Mesenchymal stem cell (in vitro differentiated cells and primary cell): ENCODE measurements around the gene CARD19.

ENCODE experiments used
- DNase-seq: peaks from one replicate; pipeline ENCODE4 v3.0.0-alpha.2; 2013
- H2AFZ ChIP-seq: one replicate; pipeline ENCODE4 v1.6.1; 2013; ENCODE audit warnings: low read depth, mild to moderate bottlenecking, control low read depth, inconsistent platforms, low read length, moderate library complexity
- H2AK5ac ChIP-seq: 2 replicates; pipeline ENCODE4 v1.6.1; 2013; ENCODE audit warnings: low read length, moderate library complexity, mild to moderate bottlenecking, inconsistent platforms; ENCODE audit not compliant: severe bottlenecking
- H2BK120ac ChIP-seq: one replicate; pipeline ENCODE4 v1.6.1; 2013; ENCODE audit warnings: low read depth, mild to moderate bottlenecking, inconsistent platforms, low read length, moderate library complexity
- H2BK12ac ChIP-seq, 2 experiments: one replicate each; pipeline ENCODE4 v1.6.1; 2013; ENCODE audit warnings: inconsistent platforms in 2 of 2, low read length in 2 of 2, mild to moderate bottlenecking in 2 of 2, moderate library complexity in 2 of 2, control low read depth in 1 of 2
- H2BK15ac ChIP-seq: one replicate; pipeline ENCODE4 v1.6.1; 2013; ENCODE audit warnings: mild to moderate bottlenecking, low read depth, inconsistent platforms; ENCODE audit not compliant: poor library complexity, severe bottlenecking
- H2BK5ac ChIP-seq: 2 replicates; pipeline ENCODE4 v1.6.1; 2013; ENCODE audit warnings: low read depth, mild to moderate bottlenecking, low read length, control low read depth, inconsistent platforms; ENCODE audit not compliant: poor library complexity, severe bottlenecking
- H3K14ac ChIP-seq, 2 experiments: one replicate each; pipeline ENCODE4 v1.6.1; 2013; ENCODE audit warnings: inconsistent platforms in 2 of 2, low read length in 2 of 2, control low read depth in 1 of 2, mild to moderate bottlenecking in 1 of 2, moderate library complexity in 1 of 2
- H3K18ac ChIP-seq, 2 experiments: one replicate each; pipeline ENCODE4 v1.6.1; 2013; ENCODE audit warnings: inconsistent platforms in 2 of 2, low read length in 2 of 2, control low read depth in 1 of 2, low read depth in 1 of 2, mild to moderate bottlenecking in 1 of 2
- H3K23ac ChIP-seq, 2 experiments: one replicate each; pipeline ENCODE4 v1.6.1; 2013; ENCODE audit warnings: inconsistent platforms in 2 of 2, low read length in 2 of 2, mild to moderate bottlenecking in 2 of 2, moderate library complexity in 2 of 2, control low read depth in 1 of 2
- H3K27ac ChIP-seq: 2 replicates; pipeline ENCODE4 v1.5.1; 2013; ENCODE audit warnings: mild to moderate bottlenecking, moderate library complexity, low read length, control low read depth, inconsistent platforms; ENCODE audit not compliant: poor library complexity, severe bottlenecking
- H3K27me3 ChIP-seq, 2 experiments: 2 replicates each; pipeline versions ENCODE4 v1.6.1 to v1.7.0; 2013; ENCODE audit warnings: low read length in 2 of 2, mild to moderate bottlenecking in 2 of 2, moderate library complexity in 2 of 2, control low read depth in 1 of 2, inconsistent platforms in 1 of 2; ENCODE audit not compliant: control insufficient read depth in 1 of 2, insufficient read depth in 1 of 2
- H3K36me3 ChIP-seq, 2 experiments: 2 replicates each; pipeline versions ENCODE4 v1.6.1 to v1.7.0; 2013; ENCODE audit warnings: low read length in 2 of 2, control low read depth in 1 of 2, inconsistent platforms in 1 of 2, low read depth in 1 of 2, mild to moderate bottlenecking in 1 of 2; ENCODE audit not compliant: insufficient read depth in 2 of 2, control insufficient read depth in 1 of 2
- H3K4ac ChIP-seq, 2 experiments: one replicate each; pipeline ENCODE4 v1.6.1; 2013; ENCODE audit warnings: inconsistent platforms in 2 of 2, low read length in 2 of 2, mild to moderate bottlenecking in 2 of 2, moderate library complexity in 2 of 2, control low read depth in 1 of 2, low read depth in 1 of 2
- H3K4me1 ChIP-seq: 2 replicates; pipeline ENCODE4 v1.6.1; 2013; ENCODE audit warnings: low read depth, low read length, control low read depth; ENCODE audit not compliant: control insufficient read depth, insufficient read depth
- H3K4me2 ChIP-seq: 2 replicates; pipeline ENCODE4 v1.6.1; 2013; ENCODE audit warnings: low read length, mild to moderate bottlenecking, inconsistent platforms; ENCODE audit not compliant: poor library complexity, severe bottlenecking
- H3K4me3 ChIP-seq, 2 experiments: 2 replicates each; pipeline versions ENCODE4 v1.5.1 to v1.7.0; 2013; ENCODE audit warnings: low read length in 2 of 2, mild to moderate bottlenecking in 2 of 2, control low read depth in 1 of 2, low read depth in 1 of 2; ENCODE audit not compliant: insufficient read depth in 1 of 2
- H3K79me1 ChIP-seq: replicated peaks from 2 replicates; pipeline ENCODE4 v1.6.1; 2013; ENCODE audit warnings: mild to moderate bottlenecking, control low read depth, low read length, inconsistent platforms; ENCODE audit not compliant: poor library complexity, severe bottlenecking
- H3K9ac ChIP-seq: 2 replicates; pipeline ENCODE4 v1.7.0; 2013; ENCODE audit warnings: mild to moderate bottlenecking, low read length, moderate library complexity
- H3K9me3 ChIP-seq: 2 replicates; pipeline ENCODE4 v1.7.0; 2013; ENCODE audit warnings: mild to moderate bottlenecking, low read length; ENCODE audit not compliant: control insufficient read depth
- H4K8ac ChIP-seq: one replicate; pipeline ENCODE4 v1.6.1; 2013; ENCODE audit warnings: inconsistent platforms, mild to moderate bottlenecking, low read length, moderate library complexity
- H4K91ac ChIP-seq: one replicate; pipeline ENCODE4 v1.6.1; 2013; ENCODE audit warnings: mild to moderate bottlenecking, low read length, inconsistent platforms
- WGBS: methylation state at CpG from one replicate; pipeline ENCODE4 v1.1.7; 2013; ENCODE audit warnings: mixed read lengths; 5-methylcytosine and 5-hydroxymethylcytosine counted together

Gene CARD19

GRCh38 chr9:93132287-93132927 is 36.4 kb downstream of the CARD19 start:
- Histone ChIP-seq H3K27ac (peak overlapping the region; percentile 80), H4K8ac (peak overlapping the region; percentile 24), H2AK5ac (peak overlapping the region; percentile 13), H4K91ac (peak overlapping the region; percentile 53), H3K4me3 (peak overlapping the region in 1 of 2 experiments; percentile 84), H3K4ac (peak overlapping the region; percentile 52 to 76), H3K9me3 (no peaks in the 10 kb centered on the region), H3K23ac (no peak overlapping the region), H2BK12ac (peak overlapping the region; percentile 29 to 50), H3K36me3 (peaks cover 0 to 4% of the 10 kb centered on the region in 2 experiments), H3K14ac (peak overlapping the region in 1 of 2 experiments; percentile 30), H3K4me2 (peak overlapping the region; percentile 85), H3K18ac (peak overlapping the region; percentile 15 to 29), H3K9ac (peak overlapping the region; percentile 93), H3K79me1 (peaks cover 23% of the 10 kb centered on the region), H3K4me1 (peaks cover 65% of the 10 kb centered on the region), H2AFZ (no peak overlapping the region), H2BK120ac (peak overlapping the region; percentile 80), H3K27me3 (no peaks in the 10 kb centered on the region), H2BK15ac (no peak overlapping the region), H2BK5ac (no peak overlapping the region)
- WGBS: 71% methylated on average over 12 of the region's 12 CpGs
- peak; percentile 48 for DNase-seq

- Histone ChIP-seq H3K79me1 (peaks cover 21% of the 10 kb centered on the region), H2AFZ (no peak overlapping the region), H3K14ac (peak overlapping the region in 1 of 2 experiments; percentile 91), H3K4ac (peak overlapping the region; percentile 39 to 76), H2BK120ac (peak overlapping the region; percentile 56), H2BK12ac (peak overlapping the region; percentile 53 to 94), H3K9me3 (no peaks in the 10 kb centered on the region), H3K4me1 (peaks cover 58% of the 10 kb centered on the region), H3K4me2 (peak overlapping the region; percentile 85), H2BK15ac (no peak overlapping the region), H2BK5ac (peak overlapping the region; percentile 1), H3K27ac (peak overlapping the region; percentile 80), H3K9ac (peak overlapping the region; percentile 93), H3K18ac (peak overlapping the region; percentile 15 to 84), H4K91ac (peak overlapping the region; percentile 72), H4K8ac (peak overlapping the region; percentile 41), H3K36me3 (peaks cover 0 to 4% of the 10 kb centered on the region in 2 experiments), H3K4me3 (peak overlapping the region; percentile 68 to 84), H3K27me3 (no peaks in the 10 kb centered on the region), H2AK5ac (peak overlapping the region; percentile 13), H3K23ac (no peak overlapping the region)
- WGBS: 37% methylated on average over 20 of the region's 21 CpGs
- peak; percentile 96 for DNase-seq
These were observed 37.1 kb downstream of the CARD19 start for GRCh38 chr9:93132946-93133680.

GRCh38 chr9:93133681-93134014 is 37.6 kb downstream of the CARD19 start:
- peak overlapping the region; percentile 64 for H2BK15ac ChIP-seq
- H3K4me1 ChIP-seq: peaks cover 53% of the 10 kb centered on the region
- no peak for DNase-seq
- peak overlapping the region; percentile 80 for H3K27ac ChIP-seq
- H2AK5ac ChIP-seq: no peak overlapping the region
- H3K14ac ChIP-seq: peak overlapping the region in 1 of 2 experiments; percentile 84
- peaks cover 16% of the 10 kb centered on the region for H3K79me1 ChIP-seq
- peak overlapping the region; percentile 68 to 84 for H3K4me3 ChIP-seq
- no peak overlapping the region for H3K23ac ChIP-seq
- H3K9ac ChIP-seq: peak overlapping the region; percentile 93
- peak overlapping the region; percentile 45 for H2BK5ac ChIP-seq
- peak overlapping the region; percentile 50 for H2BK120ac ChIP-seq
- H3K4me2 ChIP-seq: peak overlapping the region; percentile 85
- peak overlapping the region; percentile 78 to 93 for H3K18ac ChIP-seq
- no peak overlapping the region for H2AFZ ChIP-seq
- peaks cover 4% of the 10 kb centered on the region for H3K9me3 ChIP-seq
- no peaks in the 10 kb centered on the region for H3K36me3 ChIP-seq
- H3K27me3 ChIP-seq: no peaks in the 10 kb centered on the region
- H4K8ac ChIP-seq: peak overlapping the region; percentile 45
- 2% methylated on average over 34 of the region's 34 CpGs for WGBS
- peak overlapping the region; percentile 85 for H4K91ac ChIP-seq
- peak overlapping the region; percentile 51 to 83 for H3K4ac ChIP-seq
- peak overlapping the region; percentile 48 to 53 for H2BK12ac ChIP-seq
